HepG2 (cell line): ENCODE measurements around the gene SH3PXD2A.

Source experiments
- SRSF9 ChIP-seq: fragments of 200-400 bp; formaldehyde crosslinking; IDR thresholded peaks from 2 replicates; pipeline ENCODE4 v1.6.1; 2018; ENCODE audit warnings: borderline replicate concordance, mild to moderate bottlenecking, low read depth, low read length; ENCODE audit not compliant: insufficient read depth, poor library complexity, severe bottlenecking
- ZBTB26 ChIP-seq: IDR thresholded peaks from 2 replicates; pipeline ENCODE4 v1.6.1; 2016; ENCODE audit warnings: missing compliant biosample characterization, missing genetic modification reagents, borderline replicate concordance
- TF ChIP-seq, protein P1 (sequence below): sonication (generic); formaldehyde crosslinking; IDR thresholded peaks from 2 replicates; pipeline ENCODE4 v1.5.0; 2020; ENCODE audit warnings: mild to moderate bottlenecking, missing genetic modification reagents, moderate library complexity

- TF ChIP-seq ZBTB26 (CRISPR knock-in tag) (no peak), SRSF9 (no peak)
- TF ChIP-seq, protein P1, sequence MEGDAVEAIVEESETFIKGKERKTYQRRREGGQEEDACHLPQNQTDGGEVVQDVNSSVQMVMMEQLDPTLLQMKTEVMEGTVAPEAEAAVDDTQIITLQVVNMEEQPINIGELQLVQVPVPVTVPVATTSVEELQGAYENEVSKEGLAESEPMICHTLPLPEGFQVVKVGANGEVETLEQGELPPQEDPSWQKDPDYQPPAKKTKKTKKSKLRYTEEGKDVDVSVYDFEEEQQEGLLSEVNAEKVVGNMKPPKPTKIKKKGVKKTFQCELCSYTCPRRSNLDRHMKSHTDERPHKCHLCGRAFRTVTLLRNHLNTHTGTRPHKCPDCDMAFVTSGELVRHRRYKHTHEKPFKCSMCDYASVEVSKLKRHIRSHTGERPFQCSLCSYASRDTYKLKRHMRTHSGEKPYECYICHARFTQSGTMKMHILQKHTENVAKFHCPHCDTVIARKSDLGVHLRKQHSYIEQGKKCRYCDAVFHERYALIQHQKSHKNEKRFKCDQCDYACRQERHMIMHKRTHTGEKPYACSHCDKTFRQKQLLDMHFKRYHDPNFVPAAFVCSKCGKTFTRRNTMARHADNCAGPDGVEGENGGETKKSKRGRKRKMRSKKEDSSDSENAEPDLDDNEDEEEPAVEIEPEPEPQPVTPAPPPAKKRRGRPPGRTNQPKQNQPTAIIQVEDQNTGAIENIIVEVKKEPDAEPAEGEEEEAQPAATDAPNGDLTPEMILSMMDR (CRISPR knock-in tag): peak; percentile 19; the same call in 1 of the 2 replicates
Measured at GRCh38 chr10:103580011-103580410, 275.4 kb downstream of the SH3PXD2A start.
